Loucy (cell line): ENCODE measurements around the gene MAFB.

Experiments used
- H2AFZ ChIP-seq: fragments of 200-600 bp; sonication (generic); 2 replicates; pipeline ENCODE4 v1.6.0; 2016; ENCODE audit warnings: antibody characterized with exemption, mild to moderate bottlenecking, low read length, moderate library complexity
- H3F3A ChIP-seq: fragments of 200-600 bp; 2 replicates; pipeline ENCODE4 v1.6.0; 2016; ENCODE audit warnings: antibody characterized with exemption, low read depth, mild to moderate bottlenecking
- H3K27me3 ChIP-seq: fragments of 200-600 bp; sonication (generic); 2 replicates; pipeline ENCODE4 v1.6.1; 2014; ENCODE audit warnings: low read length, mild to moderate bottlenecking; ENCODE audit not compliant: insufficient read depth, poor library complexity, severe bottlenecking
- H3K36me3 ChIP-seq: fragments of 200-600 bp; sonication (generic); 2 replicates; pipeline ENCODE4 v1.6.1; 2016; ENCODE audit warnings: low read length; ENCODE audit not compliant: insufficient read depth
- H3K4me1 ChIP-seq: fragments of 200-600 bp; sonication (generic); 2 replicates; pipeline ENCODE4 v1.5.1; 2014; ENCODE audit warnings: low read length, mild to moderate bottlenecking; ENCODE audit not compliant: insufficient read depth, poor library complexity, severe bottlenecking
- H3K4me2 ChIP-seq: fragments of 200-600 bp; sonication (generic); 2 replicates; pipeline ENCODE4 v1.6.0; 2014; ENCODE audit warnings: antibody characterized with exemption, low read length, low read depth, mild to moderate bottlenecking; ENCODE audit not compliant: poor library complexity, severe bottlenecking
- H3K4me3 ChIP-seq: fragments of 200-600 bp; sonication (generic); 2 replicates; pipeline ENCODE4 v1.5.1; 2014; ENCODE audit warnings: low read length, mild to moderate bottlenecking, mixed read lengths; ENCODE audit not compliant: poor library complexity, severe bottlenecking
- H3K79me2 ChIP-seq: fragments of 200-600 bp; sonication (generic); 2 replicates; pipeline ENCODE4 v1.6.1; 2014; ENCODE audit warnings: low read length; ENCODE audit not compliant: insufficient read depth
- H3K9ac ChIP-seq: fragments of 200-600 bp; sonication (generic); 2 replicates; pipeline ENCODE4 v1.6.0; 2014; ENCODE audit warnings: mild to moderate bottlenecking, low read depth, low read length, moderate library complexity; ENCODE audit not compliant: poor library complexity, severe bottlenecking
- H3K9me2 ChIP-seq: fragments of 200-600 bp; sonication (generic); replicated peaks from 2 replicates; pipeline ENCODE4 v1.6.1; 2016; ENCODE audit warnings: low read depth, low read length, mixed read lengths
- H3K9me3 ChIP-seq: fragments of 200-600 bp; sonication (generic); 2 replicates; pipeline ENCODE4 v1.6.1; 2014; ENCODE audit warnings: mild to moderate bottlenecking, antibody characterized with exemption, low read length, low read depth; ENCODE audit not compliant: insufficient read depth
- H4K20me1 ChIP-seq: fragments of 200-600 bp; sonication (generic); 2 replicates; pipeline ENCODE4 v1.6.0; 2014; ENCODE audit warnings: antibody characterized with exemption, low read length, mild to moderate bottlenecking; ENCODE audit not compliant: insufficient read depth, poor library complexity, severe bottlenecking
- CTCF ChIP-seq: fragments of 200-600 bp; sonication (generic); conservative IDR thresholded peaks from 2 replicates; pipeline ENCODE4 v1.5.1; 2014; ENCODE audit warnings: mild to moderate bottlenecking, antibody characterized with exemption, low read length
- EZH2phosphoT487 ChIP-seq: fragments of 200-600 bp; IDR thresholded peaks from 2 replicates; pipeline ENCODE4 v1.6.1; 2018; ENCODE audit warnings: antibody characterized with exemption, mild to moderate bottlenecking, moderate library complexity, borderline replicate concordance

The MAFB gene

DNA sequence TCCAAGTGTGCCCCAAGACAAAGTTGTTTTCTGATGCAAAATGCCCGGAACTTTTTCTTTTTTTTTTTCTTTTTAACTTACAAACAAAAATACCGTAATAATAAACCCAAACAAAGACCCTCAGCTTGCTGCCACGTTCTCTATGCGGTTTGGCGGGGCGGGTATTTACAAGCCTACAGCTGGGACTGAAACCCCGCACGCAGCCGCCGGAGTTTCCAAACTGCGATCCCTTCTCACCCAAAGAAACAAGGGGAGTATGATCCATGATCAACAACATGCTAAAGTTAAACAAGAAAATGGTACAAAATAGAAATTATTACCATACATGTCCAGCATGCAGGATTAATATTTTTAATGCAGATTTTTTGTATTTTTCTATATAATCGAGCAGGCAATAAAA lies 2.1 kb downstream of the MAFB start:
- no peak overlapping the region for H3K9ac ChIP-seq
- no peaks in the 10 kb centered on the region; the same call in 1 of the 2 replicates for H3K79me2 ChIP-seq
- no peaks in the 10 kb centered on the region for H4K20me1 ChIP-seq
- H2AFZ ChIP-seq, result no peak overlapping the region
- H3K4me3 ChIP-seq, result peak overlapping the region; percentile 83
- no peaks in the 10 kb centered on the region for H3K9me3 ChIP-seq
- no peaks in the 10 kb centered on the region for H3K9me2 ChIP-seq
- H3K36me3 ChIP-seq, result no peaks in the 10 kb centered on the region
- H3F3A ChIP-seq, result 0 out of 2 replicates have a peak, but pooled peaks cover 4% of the 10 kb centered on the region
- peaks cover 14% of the 10 kb centered on the region for H3K4me1 ChIP-seq
- TF ChIP-seq CTCF, result no peak
- no peak for TF ChIP-seq EZH2phosphoT487
- H3K27me3 ChIP-seq, result no peaks in the 10 kb centered on the region
- H3K4me2 ChIP-seq, result peak overlapping the region; percentile 91

DNA sequence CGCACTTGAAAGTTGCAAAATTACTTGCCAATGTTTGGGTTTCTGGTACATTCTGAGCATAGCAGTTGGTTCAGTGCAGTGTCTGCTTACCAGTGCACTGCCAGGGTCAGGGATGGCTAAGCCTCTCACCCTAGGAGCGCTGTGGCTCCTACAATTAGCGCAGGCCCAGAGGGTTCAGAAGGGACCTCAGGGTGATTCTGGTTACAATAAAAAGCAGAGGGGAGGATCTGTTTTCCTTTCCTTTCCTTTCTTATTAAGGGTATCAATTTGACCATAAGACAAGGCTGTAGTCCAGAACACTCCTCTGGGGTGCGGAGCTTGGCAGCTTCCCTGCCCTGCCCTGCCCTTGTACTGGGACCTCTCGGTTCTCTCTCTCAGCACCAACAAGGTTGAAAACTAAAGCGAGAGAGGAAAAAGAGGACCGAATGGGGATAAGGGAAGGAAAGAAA lies 2.6 kb downstream of the MAFB start:
- Histone ChIP-seq H3F3A (0 out of 2 replicates have a peak, but pooled peaks cover 4% of the 10 kb centered on the region), H3K27me3 (no peaks in the 10 kb centered on the region), H3K9me2 (no peaks in the 10 kb centered on the region), H3K9ac (no peak overlapping the region), H3K36me3 (no peaks in the 10 kb centered on the region), H4K20me1 (no peaks in the 10 kb centered on the region), H3K4me3 (peak overlapping the region; percentile 83), H2AFZ (no peak overlapping the region), H3K79me2 (no peaks in the 10 kb centered on the region; the same call in 1 of the 2 replicates), H3K4me2 (peak overlapping the region; percentile 91), H3K4me1 (peaks cover 14% of the 10 kb centered on the region), H3K9me3 (no peaks in the 10 kb centered on the region)
- TF ChIP-seq EZH2phosphoT487 (no peak), CTCF (no peak)

DNA sequence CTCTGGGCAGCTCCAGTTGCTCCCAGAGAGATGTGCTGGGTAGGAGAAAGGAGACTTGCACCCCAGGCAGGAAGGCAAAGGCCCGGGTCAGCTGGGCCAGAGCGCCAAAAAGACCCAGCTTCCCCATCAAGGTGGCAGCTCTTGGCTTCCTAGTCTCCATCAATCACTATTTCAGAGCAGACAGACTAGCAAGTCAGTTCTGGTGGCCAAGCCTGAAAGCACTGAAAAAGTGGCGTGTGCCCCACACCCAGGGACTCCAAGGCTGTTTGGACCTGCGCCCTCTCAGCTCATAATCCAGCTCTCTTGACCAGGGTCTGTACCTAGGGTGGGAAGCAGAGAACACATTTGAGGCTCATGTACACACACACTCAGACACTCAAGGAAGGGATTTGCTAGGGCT lies 3.7 kb downstream of the MAFB start:
- Histone ChIP-seq H3K36me3 (no peaks in the 10 kb centered on the region), H3K9ac (no peak overlapping the region), H3K4me2 (peak overlapping the region; percentile 91), H2AFZ (no peak overlapping the region), H3K79me2 (no peaks in the 10 kb centered on the region; the same call in 1 of the 2 replicates), H4K20me1 (no peaks in the 10 kb centered on the region), H3K9me3 (no peaks in the 10 kb centered on the region), H3F3A (0 out of 2 replicates have a peak, but pooled peaks cover 4% of the 10 kb centered on the region), H3K27me3 (no peaks in the 10 kb centered on the region), H3K4me3 (no peak overlapping the region), H3K9me2 (no peaks in the 10 kb centered on the region), H3K4me1 (peaks cover 17% of the 10 kb centered on the region)
- TF ChIP-seq CTCF (no peak), EZH2phosphoT487 (no peak)
